Activated CD8-positive, alpha-beta T cell treated with anti-CD3 and anti-CD28 coated beads, Interleukin-2, amount 10 ng/mL, durations not matched to agents 7 days and 5 days (primary cell): ENCODE results near the gene PHF19. TPM values are rescaled to one million over a fixed set of nuclear protein-coding genes. Genes with fewer than 3 reads are reported as not detected.

Source experiments
- ATAC-seq: fragments of 150-1000 bp; cut with Tn5 transposase; one replicate; pipeline ENCODE4 v1.10.0; 2021; ENCODE audit warnings: moderate library complexity
- CTCF ChIA-PET: fragments of 350-600 bp; sonication (Branson Sonifier 250); formaldehyde crosslinking; loops from one replicate; lab custom pipeline; 2021; ENCODE audit warnings: antibody characterized with exemption; lab: Charles Lee
- POLR2A ChIA-PET: fragments of 350-600 bp; sonication (Branson Sonifier 250); formaldehyde crosslinking; loops from one replicate; lab custom pipeline; 2021; ENCODE audit warnings: antibody characterized with exemption; lab: Charles Lee
- DNase-seq: peaks from one replicate; pipeline ENCODE4 v3.0.0-alpha.2; 2020
- H3K27ac Mint-ChIP-seq: one replicate; pipeline ENCODE4 v1.8.0; 2021; ENCODE audit warnings: mild to moderate bottlenecking, mixed read lengths
- H3K27me3 Mint-ChIP-seq: one replicate; pipeline ENCODE4 v1.8.0; 2021; ENCODE audit warnings: low read depth, mixed read lengths
- H3K36me3 Mint-ChIP-seq: one replicate; pipeline ENCODE4 v1.8.0; 2021; ENCODE audit warnings: low read depth, mixed read lengths
- H3K4me1 Mint-ChIP-seq: one replicate; pipeline ENCODE4 v1.8.0; 2021; ENCODE audit warnings: low read depth, mixed read lengths
- H3K4me3 Mint-ChIP-seq: one replicate; pipeline ENCODE4 v1.8.0; 2021; ENCODE audit warnings: mild to moderate bottlenecking, mixed read lengths
- H3K9me3 Mint-ChIP-seq: one replicate; pipeline ENCODE4 v1.8.0; 2022; ENCODE audit warnings: mixed read lengths; ENCODE audit not compliant: insufficient read depth
- total RNA-seq, 2 experiments: library from RNA; stranded (reverse); gene quantifications; one replicate each; pipeline ENCODE4 v1.2.3, GENCODE V29; 2021

PHF19 gene
- total RNA-seq, 2 experiments from 2014 or later: 273 to 290 TPM

DNA sequence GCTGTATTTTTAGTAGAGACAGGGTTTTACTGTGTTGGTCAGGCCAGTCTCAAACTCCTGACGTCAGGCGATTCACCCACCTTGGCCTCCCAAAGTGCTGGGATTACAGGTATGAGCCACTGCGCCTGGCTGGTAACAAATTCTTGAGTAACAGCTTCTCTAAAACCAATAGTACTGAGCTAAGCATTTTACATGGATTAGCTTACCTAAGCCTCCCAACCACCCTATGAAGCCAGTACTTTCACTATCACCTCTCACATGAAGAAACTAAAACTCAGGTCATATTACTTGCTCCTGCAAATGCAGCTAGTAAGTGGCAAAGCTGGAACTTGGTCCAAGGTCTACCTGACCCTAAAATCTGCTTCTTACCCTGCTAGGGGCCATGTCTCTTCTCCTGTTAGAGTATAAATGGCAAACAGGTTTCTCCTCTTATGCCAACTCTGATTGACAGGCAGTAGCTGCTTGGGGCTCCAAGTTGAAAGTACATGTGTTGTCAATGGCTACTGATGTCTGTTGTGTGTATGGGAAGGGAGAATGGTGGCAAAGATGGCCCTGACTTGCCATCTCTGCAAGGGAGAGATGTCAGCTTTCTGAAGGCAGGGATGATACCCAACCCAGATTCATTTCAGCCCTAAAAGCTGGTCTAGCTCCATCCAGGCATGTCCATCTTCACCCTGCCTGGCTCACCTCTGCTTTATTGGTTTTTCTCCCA is 4.0 kb downstream of the PHF19 start:
- Mint-ChIP-seq H3K9me3 (no peaks in the 10 kb centered on the region), H3K4me3 (peak overlapping the region; percentile 56), H3K27me3 (no peaks in the 10 kb centered on the region), H3K36me3 (peaks cover 81% of the 10 kb centered on the region), H3K4me1 (peaks cover 73% of the 10 kb centered on the region), H3K27ac (peak overlapping the region; percentile 90)
- ATAC-seq: no peak
- ChIA-PET POLR2A (interaction anchor here (0.6 to 14.1 kb wide), 10 partner anchors 11 to 54 kb away, joined by 3 to 344 read pairs (median 6); partner anchors contain the start of genes PSMD5 and TRAF1), CTCF (interaction anchor here (0.7 to 2.6 kb wide), 14 partner anchors 13 to 248 kb away, joined by 3 to 18 read pairs (median 4); no protein-coding TSS in a partner anchor)
- DNase-seq: no peak

DNA sequence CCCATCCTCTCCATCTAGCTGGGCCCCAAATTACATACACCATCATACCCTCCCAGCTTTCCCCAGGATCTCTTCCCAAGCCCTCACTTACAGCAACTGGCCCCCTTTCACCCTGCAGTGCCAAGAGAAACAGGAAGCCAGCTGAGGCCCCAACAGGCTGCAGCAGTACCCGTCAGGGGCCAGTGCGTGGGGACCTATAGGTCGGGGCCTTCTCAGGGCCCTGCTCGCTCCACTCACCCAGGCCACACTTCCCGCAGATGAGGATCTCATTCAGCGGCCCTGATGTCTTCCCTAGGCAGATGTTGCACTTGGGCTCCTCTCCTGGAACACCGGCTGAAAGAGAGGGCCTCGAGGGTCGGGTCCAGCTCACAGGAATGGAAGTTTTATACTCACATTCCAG is 6.8 kb downstream of the PHF19 start:
- CTCF ChIA-PET: interaction anchor here (0.9 to 5.4 kb wide), 15 partner anchors 9 to 201 kb away, joined by 3 to 66 read pairs (median 11); no protein-coding TSS in a partner anchor
- no peaks in the 10 kb centered on the region for H3K9me3 Mint-ChIP-seq
- DNase-seq: no peak
- H3K27ac Mint-ChIP-seq: peak overlapping the region; percentile 99
- H3K4me1 Mint-ChIP-seq: peaks cover 64% of the 10 kb centered on the region
- H3K36me3 Mint-ChIP-seq: peaks cover 88% of the 10 kb centered on the region
- H3K4me3 Mint-ChIP-seq: peak overlapping the region; percentile 29
- H3K27me3 Mint-ChIP-seq: no peaks in the 10 kb centered on the region
- POLR2A ChIA-PET: interaction anchor here (1.0 to 14.1 kb wide), 7 partner anchors 18 to 67 kb away, joined by 3 to 344 read pairs (median 5); partner anchors contain the start of gene TRAF1
- ATAC-seq: no peak

DNA sequence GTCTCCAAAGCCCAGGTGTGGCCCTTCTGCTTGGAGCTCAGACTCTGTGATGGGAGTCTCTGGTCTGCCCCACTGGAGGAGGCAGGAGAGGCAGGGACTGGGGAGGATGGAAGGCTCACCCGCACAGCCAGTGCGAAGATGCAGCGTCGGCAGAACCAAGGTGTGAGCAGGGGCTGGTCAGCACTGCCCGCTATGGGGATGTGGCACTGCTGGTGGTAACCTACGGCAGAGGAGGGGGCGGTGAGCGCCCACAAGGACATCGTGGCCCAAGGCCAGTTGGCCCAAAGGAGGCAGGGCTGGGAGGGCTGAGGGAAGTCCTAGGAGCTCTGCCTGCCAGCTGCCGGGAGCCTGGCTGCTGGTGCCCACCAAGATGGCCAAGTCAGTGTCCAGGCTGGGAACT is 7.3 kb downstream of the PHF19 start:
- H3K36me3 Mint-ChIP-seq: peaks cover 87% of the 10 kb centered on the region
- ATAC-seq: no peak
- H3K27ac Mint-ChIP-seq: peak overlapping the region; percentile 99
- CTCF ChIA-PET: interaction anchor here (0.6 to 5.4 kb wide), 21 partner anchors 9 to 252 kb away, joined by 3 to 66 read pairs (median 10); partner anchors contain the start of gene TRAF1
- H3K4me1 Mint-ChIP-seq: peaks cover 59% of the 10 kb centered on the region
- POLR2A ChIA-PET: interaction anchor here (0.5 to 14.1 kb wide), 8 partner anchors 12 to 110 kb away, joined by 3 to 344 read pairs (median 4); partner anchors contain the start of gene TRAF1
- no peaks in the 10 kb centered on the region for H3K9me3 Mint-ChIP-seq
- DNase-seq: no peak
- H3K27me3 Mint-ChIP-seq: no peaks in the 10 kb centered on the region
- H3K4me3 Mint-ChIP-seq: peak overlapping the region; percentile 82

DNA sequence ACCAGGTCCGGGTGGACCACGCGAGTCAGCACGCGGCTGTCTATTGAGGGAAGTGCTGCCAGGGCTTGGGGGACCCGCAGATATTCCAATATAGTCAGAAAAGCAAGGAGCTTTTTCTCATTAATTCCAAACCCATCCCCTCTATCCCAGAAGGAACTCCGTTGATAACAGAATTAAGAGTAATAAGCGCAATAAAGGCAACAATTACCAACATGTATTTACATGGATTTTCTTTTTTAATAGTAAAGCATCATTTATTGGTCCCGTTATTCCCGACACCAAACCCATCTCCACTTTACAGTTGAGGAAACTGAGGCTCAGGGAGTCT is 7.7 kb downstream of the PHF19 start:
- CTCF ChIA-PET: interaction anchor here (0.6 to 5.4 kb wide), 27 partner anchors 9 to 252 kb away, joined by 3 to 66 read pairs (median 7); partner anchors contain the start of gene TRAF1
- H3K4me3 Mint-ChIP-seq: peak overlapping the region; percentile 82
- no peak for DNase-seq
- peaks cover 84% of the 10 kb centered on the region for H3K36me3 Mint-ChIP-seq
- H3K27ac Mint-ChIP-seq: peak overlapping the region; percentile 99
- H3K27me3 Mint-ChIP-seq: no peaks in the 10 kb centered on the region
- ATAC-seq: no peak
- H3K9me3 Mint-ChIP-seq: no peaks in the 10 kb centered on the region
- H3K4me1 Mint-ChIP-seq: peaks cover 55% of the 10 kb centered on the region
- POLR2A ChIA-PET: interaction anchor here (0.5 to 14.1 kb wide), 8 partner anchors 11 to 111 kb away, joined by 3 to 344 read pairs (median 6); partner anchors contain the start of gene TRAF1

DNA sequence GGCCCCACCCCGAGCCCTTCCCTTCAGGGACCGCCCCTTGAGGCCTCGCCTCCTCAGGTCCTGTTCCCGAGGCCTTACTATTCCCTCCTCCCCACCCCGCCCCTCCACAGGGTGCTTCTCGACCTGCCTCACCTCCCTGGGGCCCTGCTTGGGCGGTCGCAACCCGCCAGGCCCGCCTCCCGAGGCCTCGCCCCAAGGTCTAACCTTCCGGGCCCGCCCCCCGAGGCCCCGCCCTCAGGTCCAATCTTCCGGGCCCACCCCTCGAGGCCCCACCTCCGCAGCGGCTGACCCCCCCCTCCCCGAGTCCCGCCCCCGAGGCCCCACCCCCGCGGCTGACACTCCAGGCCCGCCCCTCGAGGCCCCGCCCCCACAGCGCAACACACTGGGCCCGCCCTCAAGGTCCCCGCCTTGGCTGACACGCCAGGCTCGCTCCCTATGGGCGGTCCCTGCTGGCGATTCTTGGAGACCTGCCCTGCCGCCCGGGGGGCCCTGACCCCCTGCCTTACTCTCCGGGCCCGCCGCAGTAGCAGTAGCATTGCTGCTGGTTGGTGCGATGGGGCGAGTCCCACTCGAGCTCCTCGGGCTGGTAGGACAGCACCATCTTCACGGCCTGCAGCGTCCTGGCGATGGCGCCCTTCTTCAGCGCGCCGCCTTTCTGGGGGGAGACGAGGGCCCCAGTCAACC is 8.2 kb downstream of the PHF19 start:
- POLR2A ChIA-PET: interaction anchor here (0.5 to 14.1 kb wide), 12 partner anchors 11 to 111 kb away, joined by 3 to 344 read pairs (median 6); partner anchors contain the start of genes PSMD5 and TRAF1
- Mint-ChIP-seq H3K4me1 (peaks cover 50% of the 10 kb centered on the region), H3K4me3 (peak overlapping the region; percentile 82), H3K9me3 (no peaks in the 10 kb centered on the region), H3K27ac (peak overlapping the region; percentile 99), H3K36me3 (peaks cover 84% of the 10 kb centered on the region), H3K27me3 (no peaks in the 10 kb centered on the region)
- DNase-seq: peak; percentile 98
- peak; percentile 97 for ATAC-seq
- CTCF ChIA-PET: interaction anchor here (0.6 to 5.4 kb wide), 27 partner anchors 10 to 253 kb away, joined by 3 to 66 read pairs (median 7); partner anchors contain the start of gene TRAF1

DNA sequence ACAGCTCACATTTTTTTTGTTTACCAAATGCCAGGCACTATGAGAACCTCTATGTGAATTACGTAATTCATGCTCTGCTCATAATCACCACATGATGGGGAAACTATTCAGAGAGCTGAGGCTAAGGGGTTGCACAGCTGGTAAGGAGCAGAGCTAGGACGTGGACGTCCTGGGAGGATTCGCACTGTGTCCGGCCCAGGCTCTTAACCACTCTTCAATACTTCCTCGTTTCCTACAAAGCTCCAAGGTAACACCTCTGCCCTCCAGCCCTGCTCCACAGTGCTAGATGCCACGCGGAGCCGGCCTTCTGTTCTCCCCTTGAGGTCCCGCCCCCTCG is 8.7 kb downstream of the PHF19 start:
- H3K36me3 Mint-ChIP-seq: peaks cover 83% of the 10 kb centered on the region
- ChIA-PET CTCF (interaction anchor here (0.8 to 5.4 kb wide), 19 partner anchors 10 to 253 kb away, joined by 3 to 66 read pairs (median 7); partner anchors contain the start of genes CNTRL and TRAF1), POLR2A (interaction anchor here (0.9 to 14.1 kb wide), 10 partner anchors 9 to 74 kb away, joined by 3 to 344 read pairs (median 5); partner anchors contain the start of genes PHF19, PSMD5 and TRAF1)
- H3K4me1 Mint-ChIP-seq: peaks cover 45% of the 10 kb centered on the region
- ATAC-seq (no peak), DNase-seq (no peak)
- H3K27me3 Mint-ChIP-seq: no peaks in the 10 kb centered on the region
- H3K27ac Mint-ChIP-seq: peak overlapping the region; percentile 74
- peak overlapping the region; percentile 64 for H3K4me3 Mint-ChIP-seq
- no peaks in the 10 kb centered on the region for H3K9me3 Mint-ChIP-seq

DNA sequence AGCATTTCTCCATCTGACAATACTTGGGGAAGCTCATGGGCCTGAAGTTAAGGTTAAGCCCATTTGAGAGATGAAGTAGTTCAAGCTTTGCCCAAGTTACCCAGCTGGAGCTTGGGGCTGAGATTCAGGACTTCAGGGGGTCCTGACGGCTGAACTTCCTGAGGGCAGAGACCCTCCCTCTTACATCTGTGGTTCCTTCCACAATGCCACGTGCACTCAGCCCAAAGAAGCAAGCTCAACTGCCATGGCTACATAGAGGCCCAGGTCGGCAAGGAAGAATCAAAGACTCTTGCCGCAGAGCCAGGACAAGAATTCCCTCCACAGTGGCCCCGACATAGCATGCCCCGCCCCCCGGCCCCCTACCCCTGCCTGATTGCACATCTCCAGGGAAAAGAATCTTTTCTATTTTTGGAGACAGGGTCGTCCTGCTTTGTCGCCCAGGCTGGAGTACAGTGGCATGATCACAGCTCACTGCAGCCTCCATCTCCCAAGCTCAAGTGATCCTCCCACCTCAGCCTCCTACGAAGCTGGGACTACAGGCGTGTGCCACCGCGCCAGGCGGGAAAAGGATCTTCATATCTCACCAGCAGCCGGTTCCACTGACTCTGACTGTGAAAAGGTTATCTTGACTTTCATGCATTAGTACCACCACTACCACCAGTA is 9.2 kb downstream of the PHF19 start:
- ChIA-PET POLR2A (interaction anchor here (1.0 to 14.1 kb wide), 10 partner anchors 10 to 74 kb away, joined by 3 to 344 read pairs (median 4); partner anchors contain the start of genes PHF19, PSMD5 and TRAF1), CTCF (interaction anchor here (0.7 to 5.4 kb wide), 16 partner anchors 9 to 254 kb away, joined by 3 to 66 read pairs (median 11); partner anchors contain the start of genes CNTRL and TRAF1)
- no peaks in the 10 kb centered on the region for H3K27me3 Mint-ChIP-seq
- DNase-seq (no peak), ATAC-seq (no peak)
- peak overlapping the region; percentile 74 for H3K27ac Mint-ChIP-seq
- H3K36me3 Mint-ChIP-seq: peaks cover 83% of the 10 kb centered on the region
- peak overlapping the region; percentile 64 for H3K4me3 Mint-ChIP-seq
- H3K4me1 Mint-ChIP-seq: peaks cover 40% of the 10 kb centered on the region
- H3K9me3 Mint-ChIP-seq: no peaks in the 10 kb centered on the region

DNA sequence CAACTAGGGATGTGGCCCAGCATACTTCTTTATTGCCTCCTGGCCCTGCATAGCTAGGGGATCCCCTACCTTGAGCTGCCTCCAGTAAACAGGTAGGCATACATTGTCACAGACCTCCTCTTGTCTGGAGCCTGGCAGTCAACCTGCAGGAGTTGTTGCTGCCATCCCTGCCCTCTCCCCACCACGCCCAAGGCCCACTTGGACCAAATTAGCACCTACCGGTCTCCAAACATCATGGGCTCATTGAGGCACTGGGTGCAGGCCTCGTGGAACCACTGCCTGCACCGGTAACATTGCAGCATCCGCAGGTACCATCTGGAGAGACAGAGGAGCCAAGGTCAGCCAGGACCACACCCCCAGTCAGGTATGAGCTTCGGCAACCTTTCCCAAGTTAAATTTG is 10.3 kb downstream of the PHF19 start:
- peaks cover 32% of the 10 kb centered on the region for H3K4me1 Mint-ChIP-seq

DNA sequence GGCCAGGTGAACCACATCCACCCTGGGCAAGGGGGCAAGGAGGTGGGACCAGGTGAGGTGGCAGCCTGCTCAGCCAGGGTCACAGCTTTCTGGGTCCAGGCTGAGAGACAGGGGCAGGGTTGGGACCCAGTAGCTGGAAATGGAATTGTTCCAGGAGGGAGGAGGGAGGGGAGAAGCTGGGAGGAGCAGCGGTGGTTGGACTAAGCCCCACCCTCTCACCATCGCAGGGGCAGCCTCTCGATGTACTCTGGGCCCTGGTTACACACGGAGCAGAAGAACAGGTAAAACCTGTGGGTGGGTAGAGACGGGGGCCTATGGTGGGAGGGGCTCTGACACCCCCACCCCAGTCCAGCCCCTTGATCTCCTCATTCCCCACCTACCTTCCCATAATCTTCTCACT is 11.2 kb downstream of the PHF19 start:
- Mint-ChIP-seq H3K4me1 (peaks cover 26% of the 10 kb centered on the region), H3K4me3 (no peak overlapping the region), H3K27ac (peak overlapping the region; percentile 43), H3K27me3 (no peaks in the 10 kb centered on the region), H3K9me3 (no peaks in the 10 kb centered on the region), H3K36me3 (peaks cover 83% of the 10 kb centered on the region)
- DNase-seq (no peak), ATAC-seq (no peak)
- CTCF ChIA-PET: interaction anchor here (1.0 to 5.4 kb wide), 2 partner anchors 13 to 68 kb away, joined by 3 to 66 read pairs; no protein-coding TSS in a partner anchor
- POLR2A ChIA-PET: interaction anchor here (0.8 to 14.1 kb wide), 2 partner anchors 9 to 61 kb away, joined by 5 to 344 read pairs; partner anchors contain the start of gene TRAF1

More for the DNA sequence above, 10.3 kb downstream of the PHF19 start:
- DNase-seq: no peak
- Mint-ChIP-seq H3K27ac (no peak overlapping the region), H3K9me3 (no peaks in the 10 kb centered on the region), H3K27me3 (no peaks in the 10 kb centered on the region), H3K36me3 (peaks cover 84% of the 10 kb centered on the region), H3K4me3 (no peak overlapping the region)
- no peak for ATAC-seq
- ChIA-PET CTCF (interaction anchor here (0.6 to 5.4 kb wide), 6 partner anchors 68 to 244 kb away, joined by 3 to 66 read pairs (median 16); no protein-coding TSS in a partner anchor), POLR2A (interaction anchor here (1.0 to 14.1 kb wide), 2 partner anchors 25 to 60 kb away, joined by 5 to 344 read pairs; partner anchors contain the start of gene TRAF1)

- Mint-ChIP-seq H3K27me3 (no peaks in the 10 kb centered on the region), H3K4me1 (peaks cover 22% of the 10 kb centered on the region), H3K4me3 (no peak overlapping the region), H3K9me3 (no peaks in the 10 kb centered on the region), H3K36me3 (peaks cover 86% of the 10 kb centered on the region), H3K27ac (peak overlapping the region; percentile 43)
- ChIA-PET CTCF (interaction anchor here (1.0 kb wide), 1 partner anchor 12 kb away, joined by 3 read pairs; no protein-coding TSS in a partner anchor), POLR2A (interaction anchor here (0.6 to 0.8 kb wide), 2 partner anchors 9 to 23 kb away, joined by 3 to 5 read pairs; no protein-coding TSS in a partner anchor)
- DNase-seq (no peak), ATAC-seq (no peak)
These were observed 11.8 kb downstream of the PHF19 start for GRCh38 chr9:120865176-120865575.
